GM23248 (cell line): ENCODE measurements around the gene BMPR2. TPM values are rescaled to one million over a fixed set of nuclear protein-coding genes. Genes with fewer than 3 reads are reported as not detected.

ENCODE experiments used
- DNase-seq: peaks from one replicate; pipeline ENCODE4 v3.0.0-alpha.2; 2015
- H2AFZ ChIP-seq: fragments of 200-600 bp; sonication (generic); 2 replicates; pipeline ENCODE4 v1.6.1; 2016; ENCODE audit warnings: antibody characterized with exemption
- H3F3A ChIP-seq: fragments of 200-600 bp; sonication (generic); 2 replicates; pipeline ENCODE4 v1.6.1; 2016; ENCODE audit warnings: mild to moderate bottlenecking, antibody characterized with exemption, mixed run types; ENCODE audit not compliant: insufficient read depth
- H3K27ac ChIP-seq: fragments of 200-600 bp; sonication (generic); 2 replicates; pipeline ENCODE4 v1.5.1; 2016; ENCODE audit warnings: mild to moderate bottlenecking
- H3K27me3 ChIP-seq: fragments of 200-600 bp; sonication (generic); replicated peaks from 2 replicates; pipeline ENCODE4 v1.6.1; 2016; ENCODE audit warnings: mild to moderate bottlenecking; ENCODE audit not compliant: insufficient read depth
- H3K36me3 ChIP-seq: fragments of 200-600 bp; sonication (generic); 2 replicates; pipeline ENCODE4 v1.6.1; 2016; ENCODE audit warnings: low read depth, mild to moderate bottlenecking
- H3K4me1 ChIP-seq: fragments of 200-600 bp; sonication (generic); 2 replicates; pipeline ENCODE4 v1.6.1; 2016; ENCODE audit warnings: mild to moderate bottlenecking; ENCODE audit not compliant: insufficient read depth
- H3K4me2 ChIP-seq: fragments of 200-600 bp; sonication (generic); one replicate; pipeline ENCODE4 v1.6.1; 2016; ENCODE audit warnings: mild to moderate bottlenecking; ENCODE audit not compliant: unreplicated experiment
- H3K4me3 ChIP-seq: fragments of 200-600 bp; sonication (generic); 2 replicates; pipeline ENCODE4 v1.5.1; 2016; ENCODE audit warnings: mild to moderate bottlenecking
- H3K79me2 ChIP-seq: fragments of 200-600 bp; sonication (generic); 2 replicates; pipeline ENCODE4 v1.6.1; 2016; ENCODE audit warnings: mild to moderate bottlenecking; ENCODE audit not compliant: insufficient read depth
- H3K9ac ChIP-seq: fragments of 200-600 bp; sonication (generic); 2 replicates; pipeline ENCODE4 v1.6.1; 2016; ENCODE audit warnings: mild to moderate bottlenecking
- H3K9me2 ChIP-seq: fragments of 200-600 bp; sonication (generic); 2 replicates; pipeline ENCODE4 v1.6.1; 2016; ENCODE audit warnings: mixed run types, mild to moderate bottlenecking, moderate library complexity; ENCODE audit not compliant: insufficient read depth
- H3K9me3 ChIP-seq: fragments of 200-600 bp; sonication (generic); one replicate; pipeline ENCODE4 v1.6.1; 2017; ENCODE audit warnings: low read depth
- H4K20me1 ChIP-seq: fragments of 200-600 bp; sonication (generic); 2 replicates; pipeline ENCODE4 v1.6.0; 2016; ENCODE audit not compliant: insufficient read depth
- EZH2 ChIP-seq: fragments of 200-600 bp; sonication (generic); IDR thresholded peaks from 2 replicates; pipeline ENCODE4 v1.6.1; 2018; ENCODE audit warnings: antibody characterized with exemption, mild to moderate bottlenecking; ENCODE audit not compliant: insufficient read depth, poor library complexity, severe bottlenecking
- EZH2phosphoT487 ChIP-seq: fragments of 200-600 bp; sonication (generic); IDR thresholded peaks from 2 replicates; pipeline ENCODE4 v1.6.1; 2018; ENCODE audit warnings: antibody characterized with exemption, moderate library complexity, mild to moderate bottlenecking, low read depth; ENCODE audit not compliant: insufficient read depth
- WGBS, 2 experiments: methylation state at CpG; one replicate each; pipeline ENCODE4 v1.1.6; 2015 to 2017; ENCODE audit warnings: low lambda C conversion rate in 2 of 2, low coverage in 1 of 2; ENCODE audit errors: missing lambda C conversion rate in 2 of 2; 5-methylcytosine and 5-hydroxymethylcytosine counted together
- in situ Hi-C: fragments of 300-500 bp; cut with MboI; formaldehyde crosslinking; loops from 2 replicates; pipeline ENCODE4 v1.15.0; 2020
- polyA plus RNA-seq: library from polyadenylated mRNA; unstranded; fragments of >200 nt; fragmentation: Nextera tagmentation; extraction: Ambion mirVana; gene quantifications from 2 replicates; pipeline ENCODE4 v1.2.1, GENCODE V29; 2016
- total RNA-seq: library from RNA; depleted of rRNA; stranded (reverse); fragments of >200 nt; shearing (Covaris generic); gene quantifications from 2 replicates; pipeline ENCODE4 v1.2.3, GENCODE V29; 2014

BMPR2 gene
- total and polyA plus RNA-seq, 2 experiments from 2014 or later, result 17.8 to 31.3 TPM

DNA sequence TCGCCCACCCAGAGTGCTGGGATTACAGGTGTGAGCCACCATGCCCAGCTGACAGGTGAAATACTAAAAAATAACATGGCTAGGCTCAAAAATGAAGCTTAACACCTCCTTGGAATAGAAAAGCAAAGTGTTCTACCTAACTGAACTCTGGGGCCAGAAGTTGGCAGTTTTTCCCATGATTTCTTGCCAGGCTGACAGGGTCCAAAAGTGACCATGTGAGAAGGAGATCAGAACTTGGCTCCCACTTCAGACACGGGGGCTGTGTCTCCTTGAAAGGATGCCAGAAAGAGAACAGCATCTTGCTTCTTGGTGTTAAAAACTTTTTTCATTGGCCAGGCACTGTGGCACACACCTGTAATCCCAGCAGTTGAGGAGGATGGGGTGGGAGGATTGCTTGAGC lies 47.0 kb downstream of the BMPR2 start:
- 51 to 53% methylated on average over 2 of the region's 2 CpGs for WGBS, 2 experiments
- H3K79me2 ChIP-seq, result peaks cover 100% of the 10 kb centered on the region

DNA sequence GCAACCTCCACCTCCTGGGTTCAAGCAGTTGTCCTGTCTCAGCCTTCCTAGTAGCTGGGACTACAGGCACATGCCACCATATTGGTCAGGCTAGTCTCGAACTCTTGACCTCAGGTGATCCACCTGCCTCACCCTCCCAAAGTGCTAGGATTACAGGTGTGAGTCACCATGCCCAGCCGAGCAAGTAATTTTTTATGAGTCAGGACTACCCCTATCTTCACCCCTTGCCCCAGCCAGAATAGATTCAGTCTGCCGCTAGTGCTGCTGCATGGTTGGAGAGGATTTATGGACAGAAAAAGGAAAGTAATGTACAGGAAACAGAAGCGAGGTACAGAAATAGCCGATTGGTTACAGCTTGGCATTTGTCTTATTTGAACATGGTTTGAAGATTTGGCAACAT lies 48.9 kb downstream of the BMPR2 start:
- Histone ChIP-seq H4K20me1 (0 out of 2 replicates have a peak, but pooled peaks cover 13% of the 10 kb centered on the region), H3K4me3 (no peak overlapping the region), H3K27ac (no peak overlapping the region), H3K36me3 (no peaks in the 10 kb centered on the region), H3K4me1 (no peaks in the 10 kb centered on the region; the same call in 1 of the 2 replicates), H3K27me3 (no peaks in the 10 kb centered on the region), H3K9me2 (no peaks in the 10 kb centered on the region), H3K9me3 (no peaks in the 10 kb centered on the region), H3K9ac (no peak overlapping the region), H3K4me2 (no peak overlapping the region), H3F3A (0 out of 2 replicates have a peak, but pooled peaks cover 5% of the 10 kb centered on the region), H2AFZ (no peak overlapping the region), H3K79me2 (peaks cover 100% of the 10 kb centered on the region)
- WGBS, 2 experiments, result 93 to 94% methylated on average over 5 of the region's 5 CpGs
- no peak for TF ChIP-seq EZH2
- no peak for TF ChIP-seq EZH2phosphoT487
- DNase-seq, result no peak
- in situ Hi-C loops, result no loop called here

More for the DNA sequence above, 47.0 kb downstream of the BMPR2 start:
- H3K9me3 ChIP-seq, result no peaks in the 10 kb centered on the region
- no peak overlapping the region for H3K9ac ChIP-seq
- no peak for DNase-seq
- in situ Hi-C loops, result no loop called here
- H3K27me3 ChIP-seq, result no peaks in the 10 kb centered on the region
- TF ChIP-seq EZH2phosphoT487 (no peak), EZH2 (no peak)
- H3K27ac ChIP-seq, result no peak overlapping the region
- H3K9me2 ChIP-seq, result no peaks in the 10 kb centered on the region
- H3K36me3 ChIP-seq, result no peaks in the 10 kb centered on the region
- H4K20me1 ChIP-seq, result peaks cover 4% of the 10 kb centered on the region; the same call in 1 of the 2 replicates
- no peaks in the 10 kb centered on the region; the same call in 1 of the 2 replicates for H3K4me1 ChIP-seq
- no peak overlapping the region for H3K4me3 ChIP-seq
- H2AFZ ChIP-seq, result no peak overlapping the region
- no peak overlapping the region for H3K4me2 ChIP-seq
- H3F3A ChIP-seq, result no peaks in the 10 kb centered on the region

- Histone ChIP-seq H3K79me2 (peaks cover 100% of the 10 kb centered on the region), H4K20me1 (0 out of 2 replicates have a peak, but pooled peaks cover 17% of the 10 kb centered on the region), H3K4me2 (no peak overlapping the region), H3K36me3 (no peaks in the 10 kb centered on the region), H3K9me2 (no peaks in the 10 kb centered on the region), H3K4me1 (no peaks in the 10 kb centered on the region; the same call in 1 of the 2 replicates), H3K27ac (no peak overlapping the region), H3K27me3 (no peaks in the 10 kb centered on the region), H3K4me3 (no peak overlapping the region), H3F3A (0 out of 2 replicates have a peak, but pooled peaks cover 7% of the 10 kb centered on the region), H3K9ac (no peak overlapping the region), H2AFZ (no peak overlapping the region), H3K9me3 (no peaks in the 10 kb centered on the region)
- in situ Hi-C loops, result no loop called here
- WGBS, 2 experiments, result 98 to 99% methylated on average over 8 of the region's 8 CpGs
- DNase-seq, result no peak
- TF ChIP-seq EZH2phosphoT487 (no peak), EZH2 (no peak)
These were observed 50.6 kb downstream of the BMPR2 start for GRCh38 chr2:202426751-202427150.

DNA sequence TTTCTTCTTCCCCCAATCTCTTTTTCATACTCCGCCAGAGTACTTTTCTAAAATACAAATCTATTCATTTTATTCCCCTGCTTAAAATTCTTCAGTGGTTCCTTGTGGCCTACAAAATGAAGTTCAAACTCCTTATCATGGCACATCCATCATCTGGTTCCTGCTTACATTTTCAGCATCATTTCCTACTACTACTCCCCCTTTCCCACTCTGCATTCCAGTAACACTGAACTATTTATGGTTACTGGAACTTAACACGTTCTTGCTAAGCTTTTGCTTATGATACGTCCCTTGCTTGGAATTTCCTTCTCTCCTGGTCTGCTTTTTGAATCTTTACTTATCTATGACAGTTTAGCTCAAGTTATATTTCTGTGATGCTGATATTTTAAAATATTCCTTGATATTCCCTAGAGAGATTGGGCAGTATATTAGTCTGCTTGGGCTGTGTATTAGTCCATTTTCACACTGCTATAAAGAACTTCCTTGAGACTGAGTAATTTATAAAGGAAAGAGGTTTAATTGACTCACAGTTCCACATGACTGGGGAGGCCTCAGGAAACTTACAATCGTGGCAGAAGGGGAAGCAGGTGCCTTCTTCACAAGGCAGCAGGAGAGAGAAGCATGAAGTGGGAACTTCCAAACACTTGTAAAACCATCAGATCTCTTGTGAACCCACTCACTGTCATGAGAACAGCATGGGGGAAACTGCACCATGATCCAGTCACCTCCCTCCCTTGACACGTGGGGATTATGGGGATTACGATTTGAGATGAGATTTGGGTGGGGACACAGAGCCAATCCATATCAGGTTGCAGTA lies 53.2 kb downstream of the BMPR2 start:
- H3K79me2 ChIP-seq, result peaks cover 100% of the 10 kb centered on the region
- in situ Hi-C loops, result no loop called here
- H3K27ac ChIP-seq, result peak overlapping the region; percentile 27
- no peaks in the 10 kb centered on the region; the same call in 1 of the 2 replicates for H3K4me1 ChIP-seq
- no peaks in the 10 kb centered on the region for H3K9me3 ChIP-seq
- no peaks in the 10 kb centered on the region for H3K27me3 ChIP-seq
- DNase-seq, result peak; percentile 34
- H3K4me3 ChIP-seq, result no peak overlapping the region
- 0 out of 2 replicates have a peak, but pooled peaks cover 17% of the 10 kb centered on the region for H4K20me1 ChIP-seq
- 77 to 78% methylated on average over 6 of the region's 6 CpGs for WGBS, 2 experiments
- H3F3A ChIP-seq, result 0 out of 2 replicates have a peak, but pooled peaks cover 7% of the 10 kb centered on the region
- no peaks in the 10 kb centered on the region for H3K9me2 ChIP-seq
- no peaks in the 10 kb centered on the region for H3K36me3 ChIP-seq
- TF ChIP-seq EZH2phosphoT487 (no peak), EZH2 (no peak)
- H3K9ac ChIP-seq, result no peak overlapping the region
- H2AFZ ChIP-seq, result no peak overlapping the region
- H3K4me2 ChIP-seq, result peak overlapping the region; percentile 1
